ENCODE measurements around the gene MIGA2. TPM values are rescaled to one million over a fixed set of nuclear protein-coding genes. Genes with fewer than 3 reads are reported as not detected.

MIGA2 gene
- total RNA-seq, 1 experiment from 2014 or later = 29.6 TPM

DNA sequence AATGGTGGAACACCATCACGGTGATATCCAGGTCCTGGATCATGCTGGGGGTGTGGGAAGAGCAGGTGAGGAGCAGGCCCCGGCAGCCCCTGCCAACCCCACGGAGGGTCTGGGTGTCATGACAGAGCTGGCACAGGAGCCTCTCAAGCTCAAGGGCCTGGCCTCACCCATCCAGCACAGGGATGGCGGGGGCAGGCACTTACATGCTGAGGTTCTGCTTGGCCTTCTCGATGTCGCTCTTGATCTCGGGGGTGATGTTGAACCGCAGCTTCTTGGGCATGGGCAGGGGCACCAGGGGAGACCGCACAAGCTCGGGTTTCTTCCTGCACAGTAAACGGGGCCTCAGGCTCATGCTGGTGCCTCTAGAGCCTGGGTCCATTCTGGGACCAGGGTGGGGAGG lies 61.9 kb downstream of the MIGA2 start:
- Histone ChIP-seq H3K27me3 (ENCODE audit: low read length) (no peaks in the 10 kb centered on the region), H3F3A (ENCODE audit: low read length, unreplicated experiment) (no peaks in the 10 kb centered on the region), H3K9me2 (replicated peaks; ENCODE audit: low read length) (no peaks in the 10 kb centered on the region), H3K4me2 (ENCODE audit: low read length) (no peak overlapping the region), H3K4me3 (ENCODE audit: low read length) (no peak overlapping the region), H3K79me2 (ENCODE audit: low read length) (no peaks in the 10 kb centered on the region), H3K4me1 (ENCODE audit: insufficient read depth, low read length) (no peaks in the 10 kb centered on the region), H4K20me1 (ENCODE audit: low read length) (no peaks in the 10 kb centered on the region), H2AFZ (ENCODE audit: low read length) (no peak overlapping the region), H3K9me3 (ENCODE audit: low read length) (no peaks in the 10 kb centered on the region), H3K27ac (ENCODE audit: low read length) (no peak overlapping the region), H3K36me3 (ENCODE audit: low read depth, low read length) (no peaks in the 10 kb centered on the region), H3K9ac (ENCODE audit: low read length) (no peak overlapping the region)
- intact Hi-C loops (cut with micrococcal nuclease) = no loop called here
- no TSS peak for BruUV-seq (replicated peaks)
- ChIA-PET POLR2A (ENCODE audit: unreplicated experiment) (no interaction called here), CTCF (no interaction called here)
- no peak for TF ChIP-seq EZH2 (IDR thresholded peaks at IDR 0.05; ENCODE audit: low read length, unreplicated experiment)
- no peak for TF ChIP-seq EZH2phosphoT487 (IDR thresholded peaks at IDR 0.05; ENCODE audit: borderline replicate concordance, low read length)
- TF ChIP-seq, protein P1, sequence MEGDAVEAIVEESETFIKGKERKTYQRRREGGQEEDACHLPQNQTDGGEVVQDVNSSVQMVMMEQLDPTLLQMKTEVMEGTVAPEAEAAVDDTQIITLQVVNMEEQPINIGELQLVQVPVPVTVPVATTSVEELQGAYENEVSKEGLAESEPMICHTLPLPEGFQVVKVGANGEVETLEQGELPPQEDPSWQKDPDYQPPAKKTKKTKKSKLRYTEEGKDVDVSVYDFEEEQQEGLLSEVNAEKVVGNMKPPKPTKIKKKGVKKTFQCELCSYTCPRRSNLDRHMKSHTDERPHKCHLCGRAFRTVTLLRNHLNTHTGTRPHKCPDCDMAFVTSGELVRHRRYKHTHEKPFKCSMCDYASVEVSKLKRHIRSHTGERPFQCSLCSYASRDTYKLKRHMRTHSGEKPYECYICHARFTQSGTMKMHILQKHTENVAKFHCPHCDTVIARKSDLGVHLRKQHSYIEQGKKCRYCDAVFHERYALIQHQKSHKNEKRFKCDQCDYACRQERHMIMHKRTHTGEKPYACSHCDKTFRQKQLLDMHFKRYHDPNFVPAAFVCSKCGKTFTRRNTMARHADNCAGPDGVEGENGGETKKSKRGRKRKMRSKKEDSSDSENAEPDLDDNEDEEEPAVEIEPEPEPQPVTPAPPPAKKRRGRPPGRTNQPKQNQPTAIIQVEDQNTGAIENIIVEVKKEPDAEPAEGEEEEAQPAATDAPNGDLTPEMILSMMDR (conservative IDR thresholded peaks at IDR 0.05; ENCODE audit: low read depth, low read length) = no peak
- ATAC-seq = no peak
- DNase-seq = no peak

DNA sequence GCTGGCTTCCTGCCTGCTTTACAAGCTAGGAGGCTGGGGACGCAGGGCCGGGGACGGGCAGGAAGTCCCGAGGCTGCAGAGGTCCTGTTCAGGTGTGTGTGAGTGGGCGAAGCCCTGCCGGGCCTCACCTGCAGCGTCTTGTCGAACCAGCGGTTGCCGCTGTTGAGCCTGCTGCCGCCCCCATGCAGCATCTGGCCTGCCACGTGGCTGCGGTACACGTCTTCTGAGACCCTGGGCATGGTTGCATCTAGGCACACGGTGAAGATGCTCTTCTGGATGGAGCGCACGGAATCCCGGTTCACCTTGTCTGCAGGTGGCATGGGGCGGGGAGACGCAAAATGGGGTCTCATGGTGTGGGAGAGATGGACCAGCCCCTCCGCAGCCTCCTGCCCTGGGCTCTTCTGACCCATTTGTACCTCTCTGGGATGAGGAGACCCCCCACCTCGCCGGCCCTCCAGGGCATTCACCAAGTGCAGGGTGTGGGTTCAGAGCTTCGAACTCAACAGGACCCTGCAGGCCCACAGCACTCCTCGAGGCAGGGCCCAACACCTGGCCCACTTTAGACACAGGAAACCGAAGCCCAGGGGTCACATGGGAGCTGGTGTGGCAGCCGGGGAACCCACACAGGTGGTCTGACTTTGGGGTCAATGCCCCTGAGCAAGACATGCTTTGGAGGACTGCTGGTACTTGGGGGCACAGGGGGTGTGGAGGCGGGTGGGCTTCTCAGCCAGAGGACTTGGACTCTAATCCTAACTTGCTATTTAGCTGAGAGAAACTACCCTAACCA lies 64.2 kb downstream of the MIGA2 start:
- POLR2A ChIA-PET (ENCODE audit: unreplicated experiment) = no interaction called here
- no peak overlapping the region for H3K4me2 ChIP-seq (ENCODE audit: low read length)
- no peaks in the 10 kb centered on the region for H3K27me3 ChIP-seq (ENCODE audit: low read length)
- H3K4me3 ChIP-seq (ENCODE audit: low read length) = no peak overlapping the region
- H3K9me2 ChIP-seq (replicated peaks; ENCODE audit: low read length) = no peaks in the 10 kb centered on the region
- no peaks in the 10 kb centered on the region for H4K20me1 ChIP-seq (ENCODE audit: low read length)
- ATAC-seq (no peak), DNase-seq (no peak)
- CTCF ChIA-PET = no interaction called here
- no peaks in the 10 kb centered on the region for H3K36me3 ChIP-seq (ENCODE audit: low read depth, low read length)
- intact Hi-C loops (cut with micrococcal nuclease) = no loop called here
- BruUV-seq (replicated peaks) = no TSS peak
- H3K4me1 ChIP-seq (ENCODE audit: insufficient read depth, low read length) = no peaks in the 10 kb centered on the region
- H3F3A ChIP-seq (ENCODE audit: low read length, unreplicated experiment) = no peaks in the 10 kb centered on the region
- H3K9ac ChIP-seq (ENCODE audit: low read length) = no peak overlapping the region
- TF ChIP-seq EZH2 (IDR thresholded peaks at IDR 0.05; ENCODE audit: low read length, unreplicated experiment) = no peak
- TF ChIP-seq, protein P1 (conservative IDR thresholded peaks at IDR 0.05; ENCODE audit: low read depth, low read length) = no peak
- no peak for TF ChIP-seq EZH2phosphoT487 (IDR thresholded peaks at IDR 0.05; ENCODE audit: borderline replicate concordance, low read length)
- no peaks in the 10 kb centered on the region for H3K9me3 ChIP-seq (ENCODE audit: low read length)
- H3K79me2 ChIP-seq (ENCODE audit: low read length) = no peaks in the 10 kb centered on the region
- no peak overlapping the region for H2AFZ ChIP-seq (ENCODE audit: low read length)
- no peak overlapping the region for H3K27ac ChIP-seq (ENCODE audit: low read length)

DNA sequence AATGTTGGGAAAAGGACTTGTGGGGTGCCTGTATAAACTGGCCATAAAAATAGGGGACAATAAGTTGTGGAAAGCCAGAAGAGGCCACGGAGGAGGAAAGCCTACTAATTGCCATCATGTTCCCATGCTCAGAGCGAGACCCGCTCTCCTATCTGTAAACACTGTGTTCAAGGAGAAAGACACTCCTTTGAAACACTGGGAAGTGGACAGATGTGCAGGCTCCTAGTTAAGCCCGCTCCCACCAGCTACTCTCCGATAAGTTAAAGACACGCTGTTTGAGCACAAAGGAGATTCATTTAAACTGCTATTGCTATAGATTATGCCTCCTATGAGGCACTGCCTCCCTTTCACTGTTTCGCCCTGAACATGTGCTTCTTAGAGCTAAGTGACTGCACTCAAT lies 64.9 kb downstream of the MIGA2 start:
- TF ChIP-seq EZH2 (IDR thresholded peaks at IDR 0.05; ENCODE audit: low read length, unreplicated experiment) (no peak), EZH2phosphoT487 (IDR thresholded peaks at IDR 0.05; ENCODE audit: borderline replicate concordance, low read length) (no peak)
- TF ChIP-seq, protein P1 (conservative IDR thresholded peaks at IDR 0.05; ENCODE audit: low read depth, low read length) = no peak
- no peaks in the 10 kb centered on the region for H4K20me1 ChIP-seq (ENCODE audit: low read length)
- H2AFZ ChIP-seq (ENCODE audit: low read length) = no peak overlapping the region
- no peaks in the 10 kb centered on the region for H3K79me2 ChIP-seq (ENCODE audit: low read length)
- no peaks in the 10 kb centered on the region for H3K9me2 ChIP-seq (replicated peaks; ENCODE audit: low read length)
- no peaks in the 10 kb centered on the region for H3K36me3 ChIP-seq (ENCODE audit: low read depth, low read length)
- no peak overlapping the region for H3K9ac ChIP-seq (ENCODE audit: low read length)
- no peaks in the 10 kb centered on the region for H3K4me1 ChIP-seq (ENCODE audit: insufficient read depth, low read length)
- no peak overlapping the region for H3K27ac ChIP-seq (ENCODE audit: low read length)
- no peak overlapping the region for H3K4me3 ChIP-seq (ENCODE audit: low read length)
- DNase-seq (no peak), ATAC-seq (no peak)
- no peak overlapping the region for H3K4me2 ChIP-seq (ENCODE audit: low read length)
- ChIA-PET CTCF (no interaction called here), POLR2A (ENCODE audit: unreplicated experiment) (no interaction called here)
- no peaks in the 10 kb centered on the region for H3K9me3 ChIP-seq (ENCODE audit: low read length)
- intact Hi-C loops (cut with micrococcal nuclease) = no loop called here
- no TSS peak for BruUV-seq (replicated peaks)
- H3K27me3 ChIP-seq (ENCODE audit: low read length) = no peaks in the 10 kb centered on the region
- no peaks in the 10 kb centered on the region for H3F3A ChIP-seq (ENCODE audit: low read length, unreplicated experiment)

Measured in PC-3 (cell line).